A549 (cell line): ENCODE data around the gene PIM1. TPM values are rescaled to one million over a fixed set of nuclear protein-coding genes. Genes with fewer than 3 reads are reported as not detected.

Experiments used
- ATAC-seq, 2 experiments: fragments of 200-7000 bp in 1 of 2; fragments of >200 bp in 1 of 2; cut with Nextera tagmentation in 1 of 2; cut with Tn5 transposase in 1 of 2; 3 replicates each; pipeline versions ENCODE4 v1.8.0 to v1.9.1; 2018 to 2020; ENCODE audit warnings: mild to moderate bottlenecking in 1 of 2, moderate library complexity in 1 of 2
- CTCF ChIA-PET: fragments of 300-600 bp; sonication (Branson Sonifier 250); formaldehyde crosslinking; extraction: SDS; loops from one replicate; lab custom pipeline; 2021; ENCODE audit warnings: antibody characterized with exemption, inconsistent platforms; lab: Yijun Ruan, JAX
- POLR2A ChIA-PET: fragments of 350-600 bp; formaldehyde crosslinking; extraction: SDS; loops from one replicate; lab custom pipeline; 2021; ENCODE audit warnings: antibody characterized with exemption, inconsistent platforms; lab: Yijun Ruan, JAX
- DNase-seq, 2 experiments: peaks; one replicate each; pipeline versions ENCODE4 v3.0.0 to v3.0.0-alpha.2; 2011 to 2016; ENCODE audit warnings: low read depth in 1 of 2, low spot score in 1 of 2
- FAIRE-seq: peaks from 2 replicates; lab custom pipeline; 2011; peaks lifted over from hg19 to GRCh38; lab: Jason Lieb, UNC
- H3K27ac ChIP-seq, 2 experiments: fragments of >200 bp; sonication (Bioruptor Twin); formaldehyde crosslinking; 3 replicates each; pipeline ENCODE4 v1.5.1; 2016 to 2017
- H3K4me1 ChIP-seq: fragments of >200 bp; sonication (Bioruptor Twin); formaldehyde crosslinking; 3 replicates; pipeline ENCODE4 v1.6.1; 2016
- H3K4me2 ChIP-seq: fragments of >200 bp; sonication (Bioruptor Twin); formaldehyde crosslinking; 3 replicates; pipeline ENCODE4 v1.6.1; 2016
- H3K4me3 ChIP-seq: fragments of >200 bp; sonication (Bioruptor Twin); formaldehyde crosslinking; 3 replicates; pipeline ENCODE4 v1.5.1; 2016
- H3K9me3 ChIP-seq: fragments of >200 bp; sonication (Bioruptor Twin); formaldehyde crosslinking; 3 replicates; pipeline ENCODE4 v1.6.1; 2016
- CBX2 ChIP-seq: fragments of 200-600 bp; sonication (generic); IDR thresholded peaks from 2 replicates; pipeline ENCODE4 v1.6.1; 2016; ENCODE audit warnings: low read depth, mild to moderate bottlenecking, borderline replicate concordance
- CEBPB ChIP-seq, 2 experiments: fragments of >200 bp in 1 of 2; sonication (Bioruptor Twin) in 1 of 2; formaldehyde crosslinking in 1 of 2; IDR thresholded peaks; 2 replicates each; pipeline ENCODE4 v1.6.1; 2012 to 2016
- EP300 ChIP-seq, 2 experiments: fragments of >200 bp; sonication (Bioruptor Twin); formaldehyde crosslinking; IDR thresholded peaks; 2 replicates in 1 of 2; 3 replicates in 1 of 2; pipeline ENCODE4 v1.6.1; 2016 to 2017
- HEYL ChIP-seq: fragments of 250-450 bp; sonication (Bioruptor Pico); IDR thresholded peaks from 2 replicates; pipeline ENCODE4 v1.8.0; 2021; ENCODE audit warnings: mild to moderate bottlenecking, moderate library complexity
- HOXB13 ChIP-seq: fragments of 250-450 bp; sonication (Bioruptor Pico); IDR thresholded peaks from 2 replicates; pipeline ENCODE4 v1.5.0; 2020; ENCODE audit warnings: low read depth, mild to moderate bottlenecking, moderate library complexity
- JUN ChIP-seq, 2 experiments: fragments of >200 bp; sonication (Bioruptor Twin); formaldehyde crosslinking; IDR thresholded peaks; 2 replicates in 1 of 2; 3 replicates in 1 of 2; pipeline ENCODE4 v1.6.1; 2016 to 2017
- KDM1A ChIP-seq: fragments of 200-600 bp; sonication (generic); IDR thresholded peaks from 2 replicates; pipeline ENCODE4 v1.6.1; 2016; ENCODE audit warnings: low read depth, mild to moderate bottlenecking
- MAFK ChIP-seq: fragments of 450-650 bp; IDR thresholded peaks from 2 replicates; pipeline ENCODE4 v1.6.1; 2014; ENCODE audit not compliant: partially characterized antibody
- NFE2L2 ChIP-seq: fragments of 150-350 bp; conservative IDR thresholded peaks from 2 replicates; pipeline ENCODE4 v1.6.1; 2014; ENCODE audit warnings: low read length
- RARB ChIP-seq: fragments of 250-450 bp; sonication (Bioruptor Pico); IDR thresholded peaks from 2 replicates; pipeline ENCODE4 v1.8.0; 2021; ENCODE audit warnings: mild to moderate bottlenecking, moderate library complexity
- RCOR1 ChIP-seq: fragments of 150-350 bp; IDR thresholded peaks from 2 replicates; pipeline ENCODE4 v1.6.1; 2014; ENCODE audit warnings: antibody characterized with exemption, low read length, low read depth
- RFX5 ChIP-seq: fragments of 450-650 bp; IDR thresholded peaks from 2 replicates; pipeline ENCODE4 v1.7.1; 2014; ENCODE audit warnings: antibody characterized with exemption, mild to moderate bottlenecking, moderate library complexity
- SREBF2 ChIP-seq: fragments of 450-650 bp; IDR thresholded peaks from 2 replicates; pipeline ENCODE4 v1.6.1; 2014; ENCODE audit warnings: mild to moderate bottlenecking, moderate library complexity
- ZC3H11A ChIP-seq: fragments of 450-650 bp; IDR thresholded peaks from 2 replicates; pipeline ENCODE4 v1.6.1; 2014; ENCODE audit warnings: antibody characterized with exemption, mild to moderate bottlenecking
- WGBS: methylation state at CpG from one replicate; pipeline ENCODE4 v1.1.6; 2017; ENCODE audit errors: missing lambda C conversion rate; 5-methylcytosine and 5-hydroxymethylcytosine counted together
- polyA plus RNA-seq, 4 experiments: library from polyadenylated mRNA; depleted of rRNA in 3 of 4; stranded (reverse); fragments of >200 nt; fragmentation: RNase III in 1 of 4; extraction: RNeasy Plus Mini Kit Qiagen cat#74134 plus additional on column Dnase treatment in 1 of 4; gene quantifications; 2 replicates in 3 of 4; 3 replicates in 1 of 4; pipeline ENCODE4 v1.2.3, GENCODE V29; 2011 to 2017
- TF ChIP-seq, protein P1 (sequence below): IDR thresholded peaks from 2 replicates; pipeline ENCODE4 v1.6.1; 2012; ENCODE audit warnings: low read depth, borderline replicate concordance
- TF ChIP-seq, protein P2 (sequence below): fragments of 450-650 bp; IDR thresholded peaks from 2 replicates; pipeline ENCODE4 v1.6.1; 2014; ENCODE audit warnings: antibody characterized with exemption
- TF ChIP-seq, protein P3 (sequence below): fragments of >200 bp; sonication (Bioruptor Twin); formaldehyde crosslinking; IDR thresholded peaks from 3 replicates; pipeline ENCODE4 v1.6.1; 2016

PIM1 gene
- polyA plus RNA-seq, 2 of the 4 experiments (the other 2 are of a cell fraction): 15.4 to 19.0 TPM

DNA sequence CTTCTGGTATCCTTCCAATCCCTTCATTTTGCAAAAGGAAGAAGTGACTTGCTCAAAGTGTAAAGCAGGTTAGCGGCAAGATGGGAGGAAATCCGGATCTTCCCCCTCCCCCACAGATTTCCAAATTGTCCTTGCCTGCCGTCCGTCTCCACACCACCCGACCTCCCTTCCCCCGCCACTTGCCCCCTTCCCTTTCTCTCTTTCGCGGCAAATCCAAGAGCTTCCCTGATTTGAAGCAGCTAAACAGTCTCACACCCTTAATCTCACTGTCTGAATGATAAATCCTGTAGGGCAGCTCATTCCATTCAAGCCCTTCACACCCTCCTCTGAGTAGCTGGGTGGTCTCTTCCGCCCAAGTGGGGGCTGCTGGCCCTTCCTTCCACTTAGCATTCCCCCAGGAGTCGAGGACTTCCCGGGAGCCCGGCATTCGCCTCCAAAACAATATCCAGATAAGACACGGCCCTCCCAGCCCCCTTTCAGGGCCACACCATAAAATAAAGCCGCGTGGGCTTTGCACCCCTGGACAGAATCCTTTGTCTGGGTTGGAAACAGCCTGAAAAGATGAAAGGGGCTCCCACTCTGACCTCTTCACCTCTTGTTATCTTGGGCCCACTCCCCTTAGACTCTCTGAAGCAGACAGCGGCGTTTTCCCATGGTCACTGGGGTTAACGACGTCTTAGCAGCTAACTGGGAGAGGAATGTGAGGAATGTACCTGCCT, 44.0 kb upstream of the PIM1 start (continued):
- TF ChIP-seq SREBF2: no peak
- no peak for TF ChIP-seq NFE2L2
- no peak for TF ChIP-seq ZC3H11A
- no peak for TF ChIP-seq RARB (CRISPR knock-in tag)

DNA sequence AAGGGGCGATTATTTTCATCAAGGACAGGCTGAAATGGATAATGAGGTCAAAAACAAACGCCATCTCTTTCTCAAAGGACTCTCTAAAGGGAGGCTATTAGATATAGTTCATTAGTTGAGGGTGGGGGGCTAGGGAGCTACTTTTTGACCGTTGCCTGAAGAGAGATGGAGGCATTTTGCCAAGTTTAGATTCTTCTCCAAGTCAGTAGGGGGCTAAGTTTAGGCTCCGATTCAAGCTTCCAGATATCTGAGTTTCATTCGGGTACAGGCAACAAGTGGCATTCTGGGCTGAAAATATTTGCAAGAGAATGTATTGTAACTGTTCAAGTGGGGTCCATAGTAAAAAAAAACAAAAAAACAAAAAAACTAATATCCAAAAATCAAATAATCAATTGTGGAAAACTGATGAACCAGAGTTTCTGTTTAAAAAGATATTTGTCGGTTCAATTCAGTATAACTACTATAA, 43.4 kb upstream of the PIM1 start:
- TF ChIP-seq KDM1A (no peak), EP300 (IDR thresholded peaks at IDR 0.05) (no peak), MAFK (no peak), RFX5 (no peak)
- TF ChIP-seq, protein P1, sequence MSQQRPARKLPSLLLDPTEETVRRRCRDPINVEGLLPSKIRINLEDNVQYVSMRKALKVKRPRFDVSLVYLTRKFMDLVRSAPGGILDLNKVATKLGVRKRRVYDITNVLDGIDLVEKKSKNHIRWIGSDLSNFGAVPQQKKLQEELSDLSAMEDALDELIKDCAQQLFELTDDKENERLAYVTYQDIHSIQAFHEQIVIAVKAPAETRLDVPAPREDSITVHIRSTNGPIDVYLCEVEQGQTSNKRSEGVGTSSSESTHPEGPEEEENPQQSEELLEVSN: no peak
- Histone ChIP-seq H3K4me3 (no peak overlapping the region), H3K9me3 (no peaks in the 10 kb centered on the region), H3K4me2 (peak overlapping the region; percentile 72), H3K4me1 (peaks cover 60% of the 10 kb centered on the region), H3K27ac (peak overlapping the region; percentile 76 to 93)
- FAIRE-seq (no peak), DNase-seq (no peak), ATAC-seq (no peak)
- POLR2A ChIA-PET: interaction anchor here (1.0 kb wide), 1 partner anchor 44 kb away, joined by 3 read pairs; the partner anchor contains the start of gene PIM1
- CTCF ChIA-PET: interaction anchor here (0.5 to 2.9 kb wide), 4 partner anchors 26 to 75 kb away, joined by 3 to 17 read pairs (median 6); partner anchors contain the start of gene PIM1
- 35% methylated on average over 6 of the region's 6 CpGs for WGBS

DNA sequence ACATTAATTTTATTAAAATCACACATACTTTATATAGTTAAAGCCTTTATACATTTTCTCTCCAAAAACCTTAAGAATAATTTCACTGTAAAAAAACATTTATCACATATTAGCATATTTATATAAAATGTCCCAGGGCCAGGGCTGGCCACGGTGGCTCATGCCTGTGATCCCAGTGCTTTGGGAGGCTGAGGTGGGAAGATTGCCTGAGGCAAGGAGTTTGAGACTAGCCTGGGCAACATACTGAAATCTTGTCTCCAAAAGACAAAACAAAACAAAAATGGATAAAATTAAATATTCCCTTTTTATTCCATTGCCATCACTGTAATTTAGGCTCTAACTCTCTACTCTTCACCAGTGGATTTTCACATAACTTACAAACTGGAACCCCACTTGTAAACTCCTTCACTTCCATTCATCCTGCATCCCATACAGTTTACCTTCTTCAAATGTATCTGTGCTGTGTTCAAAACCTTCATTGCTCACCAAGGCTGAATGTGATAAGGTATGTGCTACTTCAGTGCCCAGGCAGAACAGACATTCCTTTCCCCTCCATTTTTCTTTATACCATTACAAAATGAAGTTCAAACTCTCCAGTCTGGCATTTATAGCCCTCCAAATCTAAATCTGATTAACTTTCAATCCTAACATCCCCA, 42.9 kb upstream of the PIM1 start:
- ChIA-PET POLR2A (no interaction called here), CTCF (interaction anchor here (1.0 to 5.6 kb wide), 5 partner anchors 46 to 109 kb away, joined by 4 to 47 read pairs (median 7); no protein-coding TSS in a partner anchor)
- peak overlapping the region; percentile 76 to 93 for H3K27ac ChIP-seq
- 54% methylated on average over 1 of the region's 1 CpG for WGBS
- H3K4me2 ChIP-seq: peak overlapping the region; percentile 72
- H3K4me1 ChIP-seq: peaks cover 66% of the 10 kb centered on the region
- H3K4me3 ChIP-seq: no peak overlapping the region
- TF ChIP-seq HEYL (CRISPR knock-in tag): no peak
- TF ChIP-seq, protein P1: no peak
- TF ChIP-seq HOXB13 (CRISPR knock-in tag): no peak
- TF ChIP-seq, protein P2, sequence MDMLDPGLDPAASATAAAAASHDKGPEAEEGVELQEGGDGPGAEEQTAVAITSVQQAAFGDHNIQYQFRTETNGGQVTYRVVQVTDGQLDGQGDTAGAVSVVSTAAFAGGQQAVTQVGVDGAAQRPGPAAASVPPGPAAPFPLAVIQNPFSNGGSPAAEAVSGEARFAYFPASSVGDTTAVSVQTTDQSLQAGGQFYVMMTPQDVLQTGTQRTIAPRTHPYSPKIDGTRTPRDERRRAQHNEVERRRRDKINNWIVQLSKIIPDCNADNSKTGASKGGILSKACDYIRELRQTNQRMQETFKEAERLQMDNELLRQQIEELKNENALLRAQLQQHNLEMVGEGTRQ: no peak
- TF ChIP-seq CEBPB (IDR thresholded peaks at IDR 0.05): no peak
- TF ChIP-seq RCOR1: no peak
- no peak for TF ChIP-seq ZC3H11A
- TF ChIP-seq, protein P3, sequence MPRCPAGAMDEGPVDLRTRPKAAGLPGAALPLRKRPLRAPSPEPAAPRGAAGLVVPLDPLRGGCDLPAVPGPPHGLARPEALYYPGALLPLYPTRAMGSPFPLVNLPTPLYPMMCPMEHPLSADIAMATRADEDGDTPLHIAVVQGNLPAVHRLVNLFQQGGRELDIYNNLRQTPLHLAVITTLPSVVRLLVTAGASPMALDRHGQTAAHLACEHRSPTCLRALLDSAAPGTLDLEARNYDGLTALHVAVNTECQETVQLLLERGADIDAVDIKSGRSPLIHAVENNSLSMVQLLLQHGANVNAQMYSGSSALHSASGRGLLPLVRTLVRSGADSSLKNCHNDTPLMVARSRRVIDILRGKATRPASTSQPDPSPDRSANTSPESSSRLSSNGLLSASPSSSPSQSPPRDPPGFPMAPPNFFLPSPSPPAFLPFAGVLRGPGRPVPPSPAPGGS: no peak
- no peak for TF ChIP-seq CBX2
- no peak for TF ChIP-seq JUN (IDR thresholded peaks at IDR 0.05)
- FAIRE-seq: no peak
- no peak for ATAC-seq
- DNase-seq: no peak
- no peaks in the 10 kb centered on the region for H3K9me3 ChIP-seq
